H1 (cell line): ENCODE data around the gene INPP5A.
"Not testable (repeated sequence)": the region's sequence is repeated elsewhere in the genome, so short reads cannot be mapped to it uniquely, and the experiment has no call there.

Experiments used
- CEBPB ChIP-seq: IDR thresholded peaks from 2 replicates; pipeline ENCODE4 v1.6.1; 2012; ENCODE audit warnings: low read depth, low read length
- CTCF ChIP-seq, 3 experiments: IDR thresholded peaks; 1 replicate in 2 of 3; 2 replicates in 1 of 3; pipeline versions ENCODE4 v1.5.1 to v1.6.1; 2011; ENCODE audit warnings: low read length in 3 of 3, mild to moderate bottlenecking in 3 of 3, inconsistent platforms in 2 of 3, low read depth in 1 of 3, moderate library complexity in 1 of 3; ENCODE audit not compliant: insufficient read depth in 1 of 3; ENCODE audit errors: control extremely low read depth in 1 of 3
- MAX ChIP-seq: IDR thresholded peaks from 2 replicates; pipeline ENCODE4 v1.6.1; 2012; ENCODE audit warnings: inconsistent platforms
- POLR2A ChIP-seq, 2 experiments: IDR thresholded peaks; 1 replicate in 1 of 2; 2 replicates in 1 of 2; pipeline ENCODE4 v1.6.1; 2011; ENCODE audit warnings: low read depth in 2 of 2, low read length in 2 of 2, mild to moderate bottlenecking in 2 of 2; ENCODE audit errors: control extremely low read depth in 1 of 2
- POLR2AphosphoS5 ChIP-seq: IDR thresholded peaks from 2 replicates; pipeline ENCODE4 v1.6.1; 2011; ENCODE audit warnings: low read depth, low read length
- SUZ12 ChIP-seq: fragments of 200-600 bp; sonication (generic); IDR thresholded peaks from 2 replicates; pipeline ENCODE4 v1.6.1; 2012; ENCODE audit warnings: mild to moderate bottlenecking, inconsistent platforms, low read length, moderate library complexity, mixed read lengths
- TAF1 ChIP-seq: IDR thresholded peaks from 2 replicates; pipeline ENCODE4 v1.6.1; 2011; ENCODE audit warnings: mild to moderate bottlenecking, low read depth, low read length

GRCh38 chr10:132673746-132674145, 136.2 kb downstream of the INPP5A start:
- not testable (repeated sequence) for TF ChIP-seq CTCF (IDR thresholded peaks at IDR 0.05; ENCODE audit: control extremely low read depth in 1 of 3, insufficient read depth in 1 of 3, low read depth in 1 of 3, low read length in 3 of 3); POLR2A (IDR thresholded peaks at IDR 0.05; ENCODE audit: control extremely low read depth in 1 of 2, low read depth in 2 of 2, low read length in 2 of 2); SUZ12; CEBPB; POLR2AphosphoS5; MAX; TAF1
